GM13977 (cell line): ENCODE measurements around the gene BMPER.

Experiments used
- DNase-seq: peaks from one replicate; pipeline ENCODE4 v3.0.0; 2012; ENCODE audit warnings: low spot score
- CTCF ChIP-seq: IDR thresholded peaks from 2 replicates; pipeline ENCODE4 v1.5.1; 2012; ENCODE audit warnings: mild to moderate bottlenecking, control low read depth; ENCODE audit not compliant: insufficient read depth; ENCODE audit errors: extremely low read depth, missing control alignments
- in situ Hi-C: fragments of 300-500 bp; cut with MboI; formaldehyde crosslinking; loops from one replicate; pipeline ENCODE4 v1.12.0; 2022; ENCODE audit warnings: low sequenced_read_pairs, low pct_unique_long_range_greater_than_20kb, mixed read lengths, inconsistent platforms; ENCODE audit not compliant: unreplicated experiment

BMPER gene

GRCh38 chr7:34145603-34146002, 240.3 kb downstream of the BMPER start:
- DNase-seq = no peak
- no peak for TF ChIP-seq CTCF
- in situ Hi-C loops = no loop called here

- TF ChIP-seq CTCF = no peak
- in situ Hi-C loops = no loop called here
- DNase-seq = no peak
Observed at GRCh38 chr7:34153656-34154270, 248.4 kb downstream of the BMPER start.

- DNase-seq = no peak
Observed at GRCh38 chr7:34155220-34155908, 250.0 kb downstream of the BMPER start.

GRCh38 chr7:34156336-34156735, 251.0 kb downstream of the BMPER start:
- in situ Hi-C loops = no loop called here
- no peak for DNase-seq
- TF ChIP-seq CTCF = no peak

More at GRCh38 chr7:34155220-34155908, 250.0 kb downstream of the BMPER start:
- no peak for TF ChIP-seq CTCF
- in situ Hi-C loops = no loop called here

GRCh38 chr7:34157137-34157536, 251.8 kb downstream of the BMPER start:
- no peak for TF ChIP-seq CTCF
- DNase-seq = no peak
- in situ Hi-C loops = no loop called here

- in situ Hi-C loops = no loop called here
- no peak for TF ChIP-seq CTCF
- no peak for DNase-seq
Observed at GRCh38 chr7:34158368-34159153, 253.2 kb downstream of the BMPER start.
